HCT116 (cell line): ENCODE results near the gene NSUN2. TPM values are rescaled to one million over a fixed set of nuclear protein-coding genes. Genes with fewer than 3 reads are reported as not detected.

ENCODE experiments used
- ATAC-seq: fragments of 200-7000 bp; cut with Tn5 transposase; 2 replicates; pipeline ENCODE4 v1.9.1; 2020; ENCODE audit warnings: mild to moderate bottlenecking, moderate library complexity
- BruUV-seq: library from RNA; stranded (reverse); fragments of 400-500 nt; replicated peaks from 2 replicates; lab custom pipeline; 2021; lab: Mats Ljungman, UMichigan
- CTCF ChIA-PET: fragments of 300-600 bp; sonication (Branson Sonifier 250); formaldehyde crosslinking; loops from one replicate; lab custom pipeline; 2021; ENCODE audit warnings: antibody characterized with exemption; lab: Charles Lee
- POLR2A ChIA-PET: fragments of 300-600, 350-600 bp; sonication (Branson Sonifier 250); formaldehyde crosslinking; loops from one replicate; lab custom pipeline; 2021; ENCODE audit warnings: antibody characterized with exemption; lab: Charles Lee
- RAD21 ChIA-PET, 2 experiments: fragments of 300-600 bp; sonication (Branson Sonifier 250); formaldehyde crosslinking; loops; one replicate each; lab custom pipeline; 2023; ENCODE audit warnings: low total read pairs in 2 of 2; ENCODE audit not compliant: uncharacterized antibody in 2 of 2, unreplicated experiment in 2 of 2, low non-redundant PET in 1 of 2; lab: Charles Lee
- DNase-seq: peaks from one replicate; pipeline ENCODE4 v3.0.0-alpha.2; 2010; ENCODE audit warnings: low read depth, low spot score
- H2AFZ ChIP-seq: fragments of 200-600 bp; shearing (Covaris generic), sonication (generic); 2 replicates; pipeline ENCODE4 v1.6.1; 2017; ENCODE audit warnings: low read depth, mixed run types, mixed read lengths, antibody characterized with exemption, low read length; ENCODE audit not compliant: poor library complexity, severe bottlenecking
- H3K27ac ChIP-seq: 2 replicates; pipeline ENCODE4 v1.5.1; 2012; ENCODE audit warnings: low read depth, low read length
- H3K27me3 ChIP-seq: fragments of 200-600 bp; sonication (generic); 2 replicates; pipeline ENCODE4 v1.6.1; 2016; ENCODE audit warnings: mixed run types, low read length, mixed read lengths; ENCODE audit not compliant: insufficient read depth
- H3K36me3 ChIP-seq, 2 experiments: fragments of 200-500 bp in 1 of 2; fragments of 200-600 bp in 1 of 2; sonication (Bioruptor generic) in 1 of 2; sonication (generic) in 1 of 2; 2 replicates each; pipeline versions ENCODE4 v1.5.1 to v1.6.1; 2014 to 2016; ENCODE audit warnings: low read length in 2 of 2, inconsistent platforms in 1 of 2, mixed read lengths in 1 of 2, mixed run types in 1 of 2; ENCODE audit not compliant: insufficient read depth in 2 of 2, control insufficient read depth in 1 of 2
- H3K4me1 ChIP-seq, 2 experiments: fragments of 200-600 bp in 1 of 2; sonication (generic) in 1 of 2; 2 replicates each; pipeline versions ENCODE4 v1.5.1 to v1.6.1; 2012 to 2017; ENCODE audit warnings: low read length in 2 of 2, inconsistent platforms in 1 of 2, mild to moderate bottlenecking in 1 of 2, mixed read lengths in 1 of 2, mixed run types in 1 of 2, moderate library complexity in 1 of 2; ENCODE audit not compliant: insufficient read depth in 2 of 2, control insufficient read depth in 1 of 2
- H3K4me2 ChIP-seq: fragments of 200-600 bp; sonication (generic); 2 replicates; pipeline ENCODE4 v1.6.1; 2017; ENCODE audit warnings: mixed run types, low read length, mixed read lengths
- H3K4me3 ChIP-seq, 2 experiments: fragments of 200-600 bp in 1 of 2; sonication (generic) in 1 of 2; replicated peaks in 1 of 2; 2 replicates each; pipeline ENCODE4 v1.5.1; 2011 to 2016; ENCODE audit warnings: low read length in 2 of 2, control low read depth in 1 of 2, low read depth in 1 of 2, mild to moderate bottlenecking in 1 of 2, mixed read lengths in 1 of 2, mixed run types in 1 of 2
- H3K79me2 ChIP-seq: fragments of 200-600 bp; sonication (generic); 2 replicates; pipeline ENCODE4 v1.6.1; 2017; ENCODE audit warnings: mild to moderate bottlenecking, mixed run types, low read length, moderate library complexity, mixed read lengths; ENCODE audit not compliant: insufficient read depth
- H3K9ac ChIP-seq: fragments of 200-600 bp; sonication (generic); 2 replicates; pipeline ENCODE4 v1.6.1; 2016; ENCODE audit warnings: low read length, mixed read lengths
- H3K9me2 ChIP-seq: fragments of 200-600 bp; sonication (generic), shearing (Covaris generic); 2 replicates; pipeline ENCODE4 v1.6.1; 2017; ENCODE audit warnings: mixed run types, mild to moderate bottlenecking, moderate library complexity; ENCODE audit not compliant: insufficient read depth
- H3K9me3 ChIP-seq, 2 experiments: fragments of 200-500 bp in 1 of 2; fragments of 200-600 bp in 1 of 2; sonication (Bioruptor generic) in 1 of 2; sonication (generic) in 1 of 2; 2 replicates each; pipeline ENCODE4 v1.6.1; 2014 to 2017; ENCODE audit warnings: low read length in 2 of 2, mixed read lengths in 2 of 2, inconsistent platforms in 1 of 2, low read depth in 1 of 2, mild to moderate bottlenecking in 1 of 2, mixed run types in 1 of 2, moderate library complexity in 1 of 2; ENCODE audit not compliant: control insufficient read depth in 1 of 2, insufficient read depth in 1 of 2
- H4K20me1 ChIP-seq: fragments of 200-600 bp; sonication (generic), shearing (Covaris generic); 2 replicates; pipeline ENCODE4 v1.6.1; 2017; ENCODE audit warnings: mixed run types, mild to moderate bottlenecking, moderate library complexity; ENCODE audit not compliant: insufficient read depth
- ATF3 ChIP-seq: IDR thresholded peaks from 2 replicates; pipeline ENCODE4 v1.6.1; 2012
- CBX3 ChIP-seq: IDR thresholded peaks from 2 replicates; pipeline ENCODE4 v1.6.1; 2012; ENCODE audit warnings: low read depth
- CTCF ChIP-seq, 3 experiments: fragments of 200-600 bp in 1 of 3; sonication (generic) in 1 of 3; IDR thresholded peaks in 2 of 3; conservative IDR thresholded peaks in 1 of 3; 2 replicates each; pipeline ENCODE4 v1.5.1; 2012 to 2017; ENCODE audit warnings: low read depth in 2 of 3, low read length in 2 of 3, antibody characterized with exemption in 1 of 3, borderline replicate concordance in 1 of 3, control low read depth in 1 of 3, mild to moderate bottlenecking in 1 of 3, mixed read lengths in 1 of 3, mixed run types in 1 of 3, moderate library complexity in 1 of 3; ENCODE audit not compliant: insufficient read depth in 1 of 3
- EGR1 ChIP-seq: IDR thresholded peaks from 2 replicates; pipeline ENCODE4 v1.6.1; 2012; ENCODE audit warnings: low read depth
- ELF1 ChIP-seq: IDR thresholded peaks from 2 replicates; pipeline ENCODE4 v1.6.1; 2012; ENCODE audit warnings: low read depth, borderline replicate concordance
- FOSL1 ChIP-seq: IDR thresholded peaks from 2 replicates; pipeline ENCODE4 v1.6.1; 2012; ENCODE audit warnings: low read depth
- JUND ChIP-seq: IDR thresholded peaks from 2 replicates; pipeline ENCODE4 v1.6.1; 2012
- MAX ChIP-seq: IDR thresholded peaks from 2 replicates; pipeline ENCODE4 v1.6.1; 2012
- POLR2A ChIP-seq: IDR thresholded peaks from 2 replicates; pipeline ENCODE4 v1.7.0; 2011; ENCODE audit warnings: borderline replicate concordance; ENCODE audit not compliant: insufficient read depth, insufficient read length; ENCODE audit errors: extremely low read depth
- POLR2AphosphoS5 ChIP-seq: IDR thresholded peaks from 2 replicates; pipeline ENCODE4 v1.6.1; 2011; ENCODE audit warnings: mild to moderate bottlenecking, low read depth, low read length, moderate library complexity
- RAD21 ChIP-seq: IDR thresholded peaks from 2 replicates; pipeline ENCODE4 v1.6.1; 2012; ENCODE audit warnings: low read depth, mild to moderate bottlenecking
- SIN3A ChIP-seq: IDR thresholded peaks from 2 replicates; pipeline ENCODE4 v1.6.1; 2012; ENCODE audit warnings: low read depth
- SP1 ChIP-seq: IDR thresholded peaks from 2 replicates; pipeline ENCODE4 v1.6.1; 2012; ENCODE audit warnings: low read depth
- SRF ChIP-seq: IDR thresholded peaks from 2 replicates; pipeline ENCODE4 v1.6.1; 2012; ENCODE audit warnings: low read depth
- TCF7L2 ChIP-seq: IDR thresholded peaks from 2 replicates; pipeline ENCODE4 v1.7.0; 2011; ENCODE audit warnings: borderline replicate concordance, inconsistent platforms; ENCODE audit not compliant: insufficient read depth, insufficient read length; ENCODE audit errors: extremely low read depth
- YY1 ChIP-seq: IDR thresholded peaks from 2 replicates; pipeline ENCODE4 v1.6.1; 2011; ENCODE audit warnings: low read length, low read depth, moderate library complexity, mild to moderate bottlenecking; ENCODE audit not compliant: insufficient replicate concordance; ENCODE audit errors: extremely low read depth
- ZFX ChIP-seq: fragments of 450-650 bp; IDR thresholded peaks from 2 replicates; pipeline ENCODE4 v1.6.1; 2017
- ZNF274 ChIP-seq: fragments of 200-500 bp; sonication (Bioruptor generic); IDR thresholded peaks from 2 replicates; pipeline ENCODE4 v1.6.1; 2014; ENCODE audit warnings: mild to moderate bottlenecking, low read depth, low read length, inconsistent platforms
- intact Hi-C: fragments of 100-400 bp; cut with micrococcal nuclease; formaldehyde crosslinking; loops from 2 replicates; pipeline ENCODE4 v1.10.0; 2022
- total RNA-seq: library from RNA; stranded (reverse); gene quantifications from one replicate; pipeline ENCODE4 v1.2.1, GENCODE V29; 2021; ENCODE audit not compliant: unreplicated experiment

The NSUN2 gene
- total RNA-seq, 1 experiment from 2014 or later: 101 TPM

GRCh38 chr5:6584727-6585126, 48.1 kb downstream of the NSUN2 start:
- no peak overlapping the region for H3K9ac ChIP-seq
- no peaks in the 10 kb centered on the region for H3K79me2 ChIP-seq
- TF ChIP-seq YY1: no peak
- no peak for TF ChIP-seq JUND
- no peak for TF ChIP-seq ZFX
- TF ChIP-seq ATF3: no peak
- TF ChIP-seq RAD21: no peak
- H3K27me3 ChIP-seq: peaks cover 19% of the 10 kb centered on the region
- H2AFZ ChIP-seq: no peak overlapping the region
- H3K27ac ChIP-seq: no peak overlapping the region
- DNase-seq (no peak), ATAC-seq (no peak)
- ChIA-PET RAD21 (no interaction called here), POLR2A (no interaction called here), CTCF (no interaction called here)
- H3K4me3 ChIP-seq: no peak overlapping the region
- H3K9me2 ChIP-seq: no peaks in the 10 kb centered on the region
- no TSS peak for BruUV-seq
- no peak overlapping the region for H3K4me2 ChIP-seq
- no peaks in the 10 kb centered on the region for H3K9me3 ChIP-seq
- intact Hi-C loops: no loop called here
- no peaks in the 10 kb centered on the region for H3K4me1 ChIP-seq
- no peaks in the 10 kb centered on the region for H3K36me3 ChIP-seq
- H4K20me1 ChIP-seq: no peaks in the 10 kb centered on the region

- Histone ChIP-seq H4K20me1 (no peaks in the 10 kb centered on the region), H3K36me3 (no peaks in the 10 kb centered on the region), H3K4me3 (no peak overlapping the region), H3K79me2 (no peaks in the 10 kb centered on the region), H3K9me3 (no peaks in the 10 kb centered on the region), H2AFZ (no peak overlapping the region), H3K9ac (no peak overlapping the region), H3K4me2 (no peak overlapping the region), H3K27ac (no peak overlapping the region), H3K9me2 (no peaks in the 10 kb centered on the region), H3K27me3 (peaks cover 19% of the 10 kb centered on the region), H3K4me1 (no peaks in the 10 kb centered on the region)
- ChIA-PET CTCF (no interaction called here), POLR2A (no interaction called here), RAD21 (no interaction called here)
- no TSS peak for BruUV-seq
- ATAC-seq (no peak), DNase-seq (no peak)
- intact Hi-C loops: no loop called here
- TF ChIP-seq SP1 (no peak), MAX (no peak), POLR2A (no peak), ELF1 (no peak), SIN3A (no peak), YY1 (no peak), TCF7L2 (no peak), EGR1 (no peak), CTCF (IDR thresholded peaks at IDR 0.05 in 2 of 3, conservative IDR thresholded peaks at IDR 0.05 in 1 of 3; ENCODE audit: borderline replicate concordance in 1 of 3, insufficient read depth in 1 of 3, low read depth in 2 of 3, low read length in 2 of 3) (no peak), ZNF274 (no peak), POLR2AphosphoS5 (no peak), SRF (no peak), ATF3 (no peak), CBX3 (no peak), JUND (no peak), FOSL1 (no peak)
These were observed 48.7 kb downstream of the NSUN2 start for GRCh38 chr5:6584101-6584645.
